Mesodermal cell (in vitro differentiated cells): ENCODE results near the gene TRIM8. TPM values are rescaled to one million over a fixed set of nuclear protein-coding genes. Genes with fewer than 3 reads are reported as not detected.

Source experiments
- H3K27ac ChIP-seq: 2 replicates; pipeline ENCODE4 v1.7.0; 2013; ENCODE audit warnings: mild to moderate bottlenecking, low read depth, low read length, moderate library complexity; ENCODE audit not compliant: severe bottlenecking
- H3K36me3 ChIP-seq: 2 replicates; pipeline ENCODE4 v1.7.1; 2013; ENCODE audit warnings: mild to moderate bottlenecking, low read length, moderate library complexity; ENCODE audit not compliant: control insufficient read depth, insufficient read depth
- H3K4me1 ChIP-seq: one replicate; pipeline ENCODE4 v1.7.1; 2013; ENCODE audit warnings: mild to moderate bottlenecking, low read length; ENCODE audit not compliant: insufficient read depth, control insufficient read depth, poor library complexity, severe bottlenecking
- H3K4me3 ChIP-seq: 2 replicates; pipeline ENCODE4 v1.7.0; 2013; ENCODE audit warnings: low read length, control low read depth, mild to moderate bottlenecking; ENCODE audit not compliant: insufficient read depth, poor library complexity, severe bottlenecking; ENCODE audit errors: extremely low read depth
- H3K9me3 ChIP-seq: 2 replicates; pipeline ENCODE4 v1.7.1; 2013; ENCODE audit warnings: mild to moderate bottlenecking, low read length, moderate library complexity; ENCODE audit not compliant: control insufficient read depth
- WGBS, 2 experiments: methylation state at CpG; one replicate each; pipeline ENCODE4 v1.1.5; 2013; ENCODE audit warnings: missing lambda C conversion rate in 2 of 2; ENCODE audit not compliant: insufficient coverage in 2 of 2; 5-methylcytosine and 5-hydroxymethylcytosine counted together
- polyA plus RNA-seq, 2 experiments: library from polyadenylated mRNA; stranded (reverse); fragments of 50-300 nt; gene quantifications; one replicate each; pipeline ENCODE4 v1.2.3, GENCODE V29; 2013

Gene TRIM8
- polyA plus RNA-seq (2013, experiment 1 of 2): 138 TPM
- 118 TPM for polyA plus RNA-seq (2013, experiment 2 of 2)

DNA sequence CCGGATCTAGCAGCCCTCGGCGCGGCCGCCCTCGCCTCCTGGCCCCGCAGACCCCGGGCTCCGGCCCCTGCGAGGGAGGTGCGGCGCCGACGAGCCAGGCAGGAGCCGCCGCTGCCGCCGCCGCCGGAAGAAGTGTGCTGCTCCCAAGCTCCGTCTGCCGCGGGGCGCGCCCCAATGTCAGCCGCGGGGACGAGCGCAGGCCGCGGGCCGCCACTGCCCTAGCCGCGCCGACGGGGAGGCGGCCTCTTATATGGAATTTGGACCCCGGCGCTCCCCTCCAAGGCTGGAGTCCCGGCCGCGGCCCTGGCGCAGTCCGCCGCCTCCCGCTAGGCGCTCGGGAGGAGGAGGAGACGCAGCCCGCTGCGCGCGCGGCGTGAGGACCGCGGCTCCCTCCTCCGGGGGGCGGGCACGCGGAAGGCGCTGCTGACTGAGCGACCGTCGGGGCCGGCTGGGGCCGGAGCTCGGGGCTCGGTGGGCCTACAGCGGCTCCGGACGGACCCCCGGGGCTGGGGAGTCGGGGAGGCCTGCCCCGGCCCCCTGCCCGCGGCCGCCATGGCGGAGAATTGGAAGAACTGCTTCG is at the start of gene TRIM8:
TRIM8 (plus strand) TSS at position 414 of the 580 bp plus-strand sequence; CDS start at position 553, 139 bp downstream.
- Histone ChIP-seq H3K4me1 (peaks cover 20% of the 10 kb centered on the region), H3K4me3 (peak within 1 kb of the TSS; percentile 90), H3K36me3 (peaks cover 31% of the 10 kb centered on the region), H3K27ac (peak within 1 kb of the TSS; percentile 98), H3K9me3 (no peaks in the 10 kb centered on the region)
- WGBS, 2 experiments: 0% methylated on average over 53 to 56 of the region's 80 CpGs

- peaks cover 69% of the 10 kb centered on the region for H3K4me1 ChIP-seq
- 79 to 91% methylated on average over 2 of the region's 2 CpGs for WGBS, 2 experiments
- no peaks in the 10 kb centered on the region for H3K9me3 ChIP-seq
- H3K36me3 ChIP-seq: peaks cover 70% of the 10 kb centered on the region
- H3K4me3 ChIP-seq: no peak overlapping the region
- H3K27ac ChIP-seq: peak overlapping the region; percentile 16
Measured at GRCh38 chr10:102595293-102595692, 49.0 kb upstream of the TRIM8 start.

- WGBS, 2 experiments: 77 to 92% methylated on average over 4 of the region's 4 CpGs
- Histone ChIP-seq H3K36me3 (peaks cover 76% of the 10 kb centered on the region), H3K4me3 (no peak overlapping the region), H3K9me3 (no peaks in the 10 kb centered on the region), H3K27ac (peak overlapping the region; percentile 58), H3K4me1 (peaks cover 74% of the 10 kb centered on the region)
Measured at GRCh38 chr10:102595897-102596296, 48.4 kb upstream of the TRIM8 start.

- Histone ChIP-seq H3K27ac (peak overlapping the region; percentile 58), H3K9me3 (no peaks in the 10 kb centered on the region), H3K4me3 (no peak overlapping the region), H3K4me1 (peaks cover 78% of the 10 kb centered on the region), H3K36me3 (peaks cover 82% of the 10 kb centered on the region)
- WGBS, 2 experiments: 40% methylated on average over 1 of the region's 3 CpGs; no CpG with 5 or more reads in 1 of the 2 experiments
Measured at GRCh38 chr10:102596506-102596971, 47.7 kb upstream of the TRIM8 start.

GRCh38 chr10:102597131-102597991 is 46.9 kb upstream of the TRIM8 start:
- Histone ChIP-seq H3K4me3 (no peak overlapping the region), H3K27ac (no peak overlapping the region), H3K36me3 (peaks cover 86% of the 10 kb centered on the region), H3K4me1 (peaks cover 79% of the 10 kb centered on the region), H3K9me3 (no peaks in the 10 kb centered on the region)
- 93 to 97% methylated on average over 13 to 16 of the region's 16 CpGs for WGBS, 2 experiments

DNA sequence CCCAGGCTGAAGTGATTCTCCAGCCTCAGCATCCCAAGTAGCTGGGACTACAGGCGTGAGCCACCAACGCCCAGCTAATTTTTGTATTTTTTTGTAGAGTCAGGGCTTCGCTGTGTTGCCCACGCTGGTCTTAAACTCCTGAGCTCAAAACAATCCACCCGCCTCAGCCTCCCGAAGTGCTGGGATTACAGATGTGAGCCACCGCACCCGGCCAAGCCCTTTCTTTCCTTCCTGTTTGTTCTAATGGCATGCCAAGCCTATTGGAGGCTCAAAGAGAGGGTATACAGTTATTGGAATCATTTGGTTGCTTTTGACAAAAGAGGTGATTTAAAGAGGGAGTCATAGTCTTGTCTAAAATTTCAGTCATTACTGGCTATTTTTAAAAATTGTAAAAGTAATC is 46.0 kb upstream of the TRIM8 start:
- peak overlapping the region; percentile 38 for H3K27ac ChIP-seq
- H3K4me3 ChIP-seq: no peak overlapping the region
- 87 to 92% methylated on average over 4 to 5 of the region's 8 CpGs for WGBS, 2 experiments
- H3K9me3 ChIP-seq: no peaks in the 10 kb centered on the region
- H3K36me3 ChIP-seq: peaks cover 88% of the 10 kb centered on the region
- peaks cover 79% of the 10 kb centered on the region for H3K4me1 ChIP-seq

- Histone ChIP-seq H3K4me3 (no peak overlapping the region), H3K4me1 (peaks cover 76% of the 10 kb centered on the region), H3K9me3 (no peaks in the 10 kb centered on the region), H3K27ac (peak overlapping the region; percentile 95), H3K36me3 (peaks cover 86% of the 10 kb centered on the region)
- 68 to 86% methylated on average over 3 of the region's 7 CpGs for WGBS, 2 experiments
Measured at GRCh38 chr10:102599565-102600327, 44.5 kb upstream of the TRIM8 start.

- H3K4me1 ChIP-seq: peaks cover 73% of the 10 kb centered on the region
- no peak overlapping the region for H3K4me3 ChIP-seq
- H3K36me3 ChIP-seq: peaks cover 83% of the 10 kb centered on the region
- H3K27ac ChIP-seq: peak overlapping the region; percentile 95
- 93 to 96% methylated on average over 6 of the region's 6 CpGs for WGBS, 2 experiments
- no peaks in the 10 kb centered on the region for H3K9me3 ChIP-seq
Measured at GRCh38 chr10:102600816-102601215, 43.5 kb upstream of the TRIM8 start.

DNA sequence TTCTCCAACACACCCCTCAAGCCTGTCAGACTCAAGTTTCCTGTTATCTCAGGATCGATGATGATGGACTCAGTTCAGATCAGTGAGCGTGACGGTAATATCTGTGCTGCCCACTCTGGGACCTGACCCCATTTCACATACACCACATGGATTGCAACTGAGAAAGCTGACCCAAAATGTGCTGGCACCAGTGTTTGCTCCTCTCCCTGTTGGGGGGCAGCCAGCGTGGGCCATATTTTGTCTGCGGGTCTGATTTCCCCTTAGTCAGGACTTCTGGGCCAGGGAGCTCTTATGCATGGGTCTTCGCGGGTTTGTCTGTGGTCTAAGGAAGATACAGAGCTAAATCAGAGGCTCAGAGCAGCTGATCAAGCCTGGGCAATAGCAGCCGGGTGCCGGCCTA is 42.6 kb upstream of the TRIM8 start:
- H3K4me3 ChIP-seq: no peak overlapping the region
- H3K27ac ChIP-seq: no peak overlapping the region
- WGBS, 2 experiments: 98 to 99% methylated on average over 8 to 9 of the region's 9 CpGs
- H3K4me1 ChIP-seq: peaks cover 69% of the 10 kb centered on the region
- H3K36me3 ChIP-seq: peaks cover 85% of the 10 kb centered on the region
- H3K9me3 ChIP-seq: no peaks in the 10 kb centered on the region

DNA sequence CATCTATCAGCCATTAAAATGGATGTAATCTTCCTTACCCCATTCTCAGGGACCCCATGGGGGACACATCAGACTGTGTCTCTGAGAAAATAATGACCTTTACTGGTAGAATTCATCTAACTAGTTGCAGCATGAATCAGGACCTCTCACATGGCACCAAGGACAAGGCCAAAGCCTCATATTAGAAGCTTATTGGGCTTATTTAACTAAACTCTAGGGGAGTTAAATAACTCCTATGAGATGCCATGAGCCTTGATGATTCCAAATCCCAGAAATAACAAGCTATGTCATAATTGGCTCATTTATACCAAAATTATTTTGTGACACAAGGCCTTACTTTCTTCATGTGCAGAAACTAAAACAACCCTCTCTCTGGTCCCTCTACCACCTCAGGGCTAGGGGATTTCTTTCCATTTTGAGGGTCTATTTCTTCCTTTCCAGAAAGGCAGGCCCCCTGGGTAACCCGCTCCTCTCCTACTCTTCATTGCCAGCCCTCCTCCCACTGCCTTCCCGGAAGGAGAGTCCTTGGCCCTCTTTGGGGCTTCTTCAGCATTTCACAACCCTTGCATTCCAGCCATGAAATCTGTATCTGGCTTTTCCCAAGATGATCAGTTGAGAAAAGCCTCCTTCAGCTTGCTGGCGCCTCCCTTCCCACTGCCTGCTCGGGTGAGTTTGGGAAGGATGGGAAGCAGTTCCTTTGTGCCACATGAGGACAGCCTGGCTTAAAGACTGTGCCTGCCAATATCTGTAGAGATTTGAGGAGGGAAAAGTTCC is 41.8 kb upstream of the TRIM8 start:
- WGBS, 2 experiments: 88 to 94% methylated on average over 3 to 4 of the region's 4 CpGs
- Histone ChIP-seq H3K36me3 (peaks cover 78% of the 10 kb centered on the region), H3K9me3 (no peaks in the 10 kb centered on the region), H3K4me3 (no peak overlapping the region), H3K27ac (peak overlapping the region; percentile 53), H3K4me1 (peaks cover 64% of the 10 kb centered on the region)
